Activated T-cell treated with anti-CD3 and anti-CD28 coated beads, Interleukin-2, amount 50 U/mL, for 72 hours (primary cell): ENCODE results near the gene GBX1. TPM values are rescaled to one million over a fixed set of nuclear protein-coding genes. Genes with fewer than 3 reads are reported as not detected.

Experiments
- ATAC-seq, 2 donors: fragments of 150-1000 bp; cut with Tn5 transposase; replicated peaks in 1 of 2; 2 replicates each; pipeline ENCODE4 v1.10.0; 2021; ENCODE audit warnings: moderate library complexity in 2 of 2, mild to moderate bottlenecking in 1 of 2
- DNase-seq, 2 donors: peaks; one replicate each; pipeline ENCODE4 v3.0.0; 2021 to 2022; ENCODE audit warnings: mixed read lengths in 1 of 2
- H3K27ac Mint-ChIP-seq: one replicate; pipeline ENCODE4 v1.8.0; 2022; ENCODE audit warnings: mild to moderate bottlenecking, moderate library complexity, mixed read lengths
- H3K27me3 Mint-ChIP-seq: one replicate; pipeline ENCODE4 v1.8.0; 2022; ENCODE audit warnings: low read depth, mixed read lengths
- H3K36me3 Mint-ChIP-seq, 2 donors: one replicate each; pipeline ENCODE4 v1.8.0; 2022; ENCODE audit warnings: mixed read lengths in 2 of 2, mild to moderate bottlenecking in 1 of 2; ENCODE audit not compliant: insufficient read depth in 2 of 2
- H3K4me1 Mint-ChIP-seq: one replicate; pipeline ENCODE4 v1.8.0; 2022; ENCODE audit warnings: low read depth, mixed read lengths
- H3K4me3 Mint-ChIP-seq, 2 donors: one replicate each; pipeline ENCODE4 v1.8.0; 2022; ENCODE audit warnings: mild to moderate bottlenecking in 2 of 2, mixed read lengths in 2 of 2, moderate library complexity in 2 of 2
- H3K9me3 Mint-ChIP-seq, 2 donors: one replicate each; pipeline ENCODE4 v1.8.0; 2022; ENCODE audit warnings: mixed read lengths in 2 of 2
- total RNA-seq, 2 donors: library from RNA; stranded (reverse); gene quantifications; one replicate each; pipeline ENCODE4 v1.2.3, GENCODE V29; 2022

GBX1 gene
- total RNA-seq, 2 donors from 2014 or later: not detected

- H3K27ac Mint-ChIP-seq: no peak overlapping the region
- no peak for DNase-seq
- no peaks in the 10 kb centered on the region for H3K36me3 Mint-ChIP-seq
- no peaks in the 10 kb centered on the region for H3K27me3 Mint-ChIP-seq
- H3K4me1 Mint-ChIP-seq: no peaks in the 10 kb centered on the region
- ATAC-seq: no peak
- H3K9me3 Mint-ChIP-seq: no peaks in the 10 kb centered on the region
- H3K4me3 Mint-ChIP-seq: no peak overlapping the region
Observed at GRCh38 chr7:151129960-151130591, 37.4 kb downstream of the GBX1 start.

- no peak overlapping the region for H3K27ac Mint-ChIP-seq
- no peaks in the 10 kb centered on the region for H3K9me3 Mint-ChIP-seq
- H3K4me3 Mint-ChIP-seq: no peak overlapping the region
- H3K4me1 Mint-ChIP-seq: no peaks in the 10 kb centered on the region
- H3K36me3 Mint-ChIP-seq: no peaks in the 10 kb centered on the region
- ATAC-seq (no peak), DNase-seq (no peak)
- H3K27me3 Mint-ChIP-seq: no peaks in the 10 kb centered on the region
Observed at GRCh38 chr7:151129117-151129959, 38.2 kb downstream of the GBX1 start.

- Mint-ChIP-seq H3K36me3 (no peaks in the 10 kb centered on the region), H3K9me3 (no peaks in the 10 kb centered on the region), H3K27ac (no peak overlapping the region), H3K27me3 (no peaks in the 10 kb centered on the region), H3K4me3 (no peak overlapping the region), H3K4me1 (peaks cover 6% of the 10 kb centered on the region)
- DNase-seq: no peak
- ATAC-seq: no peak
Observed at GRCh38 chr7:151128716-151129115, 38.8 kb downstream of the GBX1 start.

- no peak overlapping the region for H3K4me3 Mint-ChIP-seq
- H3K9me3 Mint-ChIP-seq: no peaks in the 10 kb centered on the region
- no peak for ATAC-seq
- H3K36me3 Mint-ChIP-seq: no peaks in the 10 kb centered on the region
- peaks cover 7% of the 10 kb centered on the region for H3K4me1 Mint-ChIP-seq
- DNase-seq: no peak
- H3K27ac Mint-ChIP-seq: no peak overlapping the region
- no peaks in the 10 kb centered on the region for H3K27me3 Mint-ChIP-seq
Observed at GRCh38 chr7:151128144-151128543, 39.4 kb downstream of the GBX1 start.

GRCh38 chr7:151126491-151127137 lies 40.9 kb downstream of the GBX1 start:
- Mint-ChIP-seq H3K36me3 (no peaks in the 10 kb centered on the region), H3K4me1 (peaks cover 7% of the 10 kb centered on the region), H3K27me3 (no peaks in the 10 kb centered on the region), H3K9me3 (no peaks in the 10 kb centered on the region), H3K27ac (no peak overlapping the region), H3K4me3 (no peak overlapping the region)
- DNase-seq (no peak), ATAC-seq (no peak)

- H3K9me3 Mint-ChIP-seq: no peaks in the 10 kb centered on the region
- ATAC-seq (no peak), DNase-seq (no peak)
- H3K36me3 Mint-ChIP-seq: no peaks in the 10 kb centered on the region
- H3K27ac Mint-ChIP-seq: no peak overlapping the region
- H3K4me3 Mint-ChIP-seq: no peak overlapping the region
- no peaks in the 10 kb centered on the region for H3K27me3 Mint-ChIP-seq
- H3K4me1 Mint-ChIP-seq: peaks cover 7% of the 10 kb centered on the region
Observed at GRCh38 chr7:151125846-151126481, 41.5 kb downstream of the GBX1 start.

- ATAC-seq (no peak), DNase-seq (no peak)
- no peaks in the 10 kb centered on the region for H3K36me3 Mint-ChIP-seq
- H3K27ac Mint-ChIP-seq: no peak overlapping the region
- H3K4me3 Mint-ChIP-seq: no peak overlapping the region
- H3K27me3 Mint-ChIP-seq: no peaks in the 10 kb centered on the region
- no peaks in the 10 kb centered on the region for H3K9me3 Mint-ChIP-seq
- H3K4me1 Mint-ChIP-seq: peaks cover 7% of the 10 kb centered on the region
Observed at GRCh38 chr7:151125470-151125845, 42.0 kb downstream of the GBX1 start.

- H3K27ac Mint-ChIP-seq: no peak overlapping the region
- no peaks in the 10 kb centered on the region for H3K9me3 Mint-ChIP-seq
- ATAC-seq: no peak
- H3K4me1 Mint-ChIP-seq: peaks cover 7% of the 10 kb centered on the region
- H3K4me3 Mint-ChIP-seq: no peak overlapping the region
- H3K36me3 Mint-ChIP-seq: no peaks in the 10 kb centered on the region
- no peaks in the 10 kb centered on the region for H3K27me3 Mint-ChIP-seq
- no peak for DNase-seq
Observed at GRCh38 chr7:151124899-151125399, 42.5 kb downstream of the GBX1 start.

GRCh38 chr7:151124481-151124880 lies 43.0 kb downstream of the GBX1 start:
- no peak overlapping the region for H3K27ac Mint-ChIP-seq
- ATAC-seq (no peak), DNase-seq (no peak)
- H3K4me3 Mint-ChIP-seq: no peak overlapping the region
- H3K9me3 Mint-ChIP-seq: no peaks in the 10 kb centered on the region
- no peaks in the 10 kb centered on the region for H3K27me3 Mint-ChIP-seq
- peaks cover 7% of the 10 kb centered on the region for H3K4me1 Mint-ChIP-seq
- H3K36me3 Mint-ChIP-seq: peaks cover 0 to 2% of the 10 kb centered on the region in 2 donors

GRCh38 chr7:151123822-151124464 lies 43.6 kb downstream of the GBX1 start:
- H3K36me3 Mint-ChIP-seq: peaks cover 0 to 2% of the 10 kb centered on the region in 2 donors
- H3K9me3 Mint-ChIP-seq: no peaks in the 10 kb centered on the region
- no peaks in the 10 kb centered on the region for H3K27me3 Mint-ChIP-seq
- no peak overlapping the region for H3K4me3 Mint-ChIP-seq
- peaks cover 7% of the 10 kb centered on the region for H3K4me1 Mint-ChIP-seq
- no peak overlapping the region for H3K27ac Mint-ChIP-seq
- DNase-seq: peak; percentile 83 to 84
- ATAC-seq: peak; percentile 92 to 93

- no peak overlapping the region for H3K27ac Mint-ChIP-seq
- DNase-seq (no peak), ATAC-seq (no peak)
- no peaks in the 10 kb centered on the region for H3K27me3 Mint-ChIP-seq
- peaks cover 7% of the 10 kb centered on the region for H3K4me1 Mint-ChIP-seq
- peaks cover 0 to 3% of the 10 kb centered on the region in 2 donors for H3K36me3 Mint-ChIP-seq
- H3K9me3 Mint-ChIP-seq: no peaks in the 10 kb centered on the region
- H3K4me3 Mint-ChIP-seq: no peak overlapping the region
Observed at GRCh38 chr7:151123158-151123821, 44.2 kb downstream of the GBX1 start.

- Mint-ChIP-seq H3K36me3 (peaks cover 0 to 3% of the 10 kb centered on the region in 2 donors), H3K9me3 (no peaks in the 10 kb centered on the region)
Observed at GRCh38 chr7:151122796-151123157, 44.7 kb downstream of the GBX1 start.

More at GRCh38 chr7:151122796-151123157, 44.7 kb downstream of the GBX1 start:
- Mint-ChIP-seq H3K4me1 (peaks cover 7% of the 10 kb centered on the region), H3K4me3 (no peak overlapping the region), H3K27ac (no peak overlapping the region), H3K27me3 (no peaks in the 10 kb centered on the region)
- DNase-seq: no peak
- no peak for ATAC-seq
